Measurements from ENCODE around the gene CCDC30. TPM values are rescaled to one million over a fixed set of nuclear protein-coding genes. Genes with fewer than 3 reads are reported as not detected.

Gene CCDC30
- total RNA-seq, 4 donors from 2014 or later = 0.64 to 5.0 (median 2.0) TPM

DNA sequence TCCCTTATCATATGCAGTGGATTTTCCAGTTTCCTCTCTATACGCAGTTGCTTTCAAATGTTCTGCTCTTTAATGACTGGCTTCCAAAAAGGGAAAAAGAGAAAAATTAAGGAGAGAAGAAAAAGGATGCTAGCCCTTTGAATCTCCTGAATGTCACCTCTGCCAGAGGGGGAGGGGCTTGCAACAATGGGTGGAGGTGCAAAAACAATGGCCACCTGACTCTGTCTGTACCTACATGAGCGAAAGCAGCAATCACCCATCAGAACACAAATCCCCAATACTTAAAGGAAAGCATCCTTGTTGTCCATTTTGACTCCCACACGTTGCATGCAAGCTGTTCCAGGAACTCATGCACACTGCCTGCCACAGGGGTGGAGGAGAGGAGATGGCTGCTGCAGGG is 61.2 kb downstream of the CCDC30 start:
- no peak for TF ChIP-seq POLR2A (IDR thresholded peaks at IDR 0.05)
- no peak for TF ChIP-seq EP300 (IDR thresholded peaks at IDR 0.05)
- TF ChIP-seq, protein P1, sequence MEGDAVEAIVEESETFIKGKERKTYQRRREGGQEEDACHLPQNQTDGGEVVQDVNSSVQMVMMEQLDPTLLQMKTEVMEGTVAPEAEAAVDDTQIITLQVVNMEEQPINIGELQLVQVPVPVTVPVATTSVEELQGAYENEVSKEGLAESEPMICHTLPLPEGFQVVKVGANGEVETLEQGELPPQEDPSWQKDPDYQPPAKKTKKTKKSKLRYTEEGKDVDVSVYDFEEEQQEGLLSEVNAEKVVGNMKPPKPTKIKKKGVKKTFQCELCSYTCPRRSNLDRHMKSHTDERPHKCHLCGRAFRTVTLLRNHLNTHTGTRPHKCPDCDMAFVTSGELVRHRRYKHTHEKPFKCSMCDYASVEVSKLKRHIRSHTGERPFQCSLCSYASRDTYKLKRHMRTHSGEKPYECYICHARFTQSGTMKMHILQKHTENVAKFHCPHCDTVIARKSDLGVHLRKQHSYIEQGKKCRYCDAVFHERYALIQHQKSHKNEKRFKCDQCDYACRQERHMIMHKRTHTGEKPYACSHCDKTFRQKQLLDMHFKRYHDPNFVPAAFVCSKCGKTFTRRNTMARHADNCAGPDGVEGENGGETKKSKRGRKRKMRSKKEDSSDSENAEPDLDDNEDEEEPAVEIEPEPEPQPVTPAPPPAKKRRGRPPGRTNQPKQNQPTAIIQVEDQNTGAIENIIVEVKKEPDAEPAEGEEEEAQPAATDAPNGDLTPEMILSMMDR (IDR thresholded peaks at IDR 0.05) = no peak
- no peak for TF ChIP-seq POLR2AphosphoS5 (IDR thresholded peaks at IDR 0.05)

DNA sequence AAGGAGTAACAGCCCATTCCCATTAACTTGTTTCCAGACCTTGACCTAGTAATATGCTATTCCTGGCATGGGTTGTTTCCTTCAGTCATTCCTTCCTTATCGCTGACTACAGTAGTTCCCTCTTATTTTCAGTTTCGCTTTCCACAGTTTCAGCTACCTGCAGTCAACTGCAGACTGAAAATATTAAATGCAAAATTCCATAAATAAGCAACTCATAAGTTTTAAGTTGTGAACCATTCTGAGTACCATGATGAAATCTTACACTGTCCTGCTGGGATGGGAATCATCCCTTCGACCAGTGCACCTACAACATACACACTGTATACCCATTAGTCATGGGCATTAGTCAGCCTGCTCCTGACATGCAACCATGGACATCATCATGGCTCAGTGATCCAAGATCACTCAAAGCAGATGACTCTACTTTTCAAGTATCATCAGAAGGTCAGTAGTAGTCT is 66.7 kb downstream of the CCDC30 start:
- H3K4me1 ChIP-seq = peaks cover 5% of the 10 kb centered on the region
- H3K27ac ChIP-seq = no peak overlapping the region
- peak overlapping the region; percentile 0 for H3K4me3 ChIP-seq
- TF ChIP-seq EP300 (IDR thresholded peaks at IDR 0.05) (no peak), POLR2AphosphoS5 (IDR thresholded peaks at IDR 0.05) (no peak), POLR2A (IDR thresholded peaks at IDR 0.05) (no peak)
- TF ChIP-seq, protein P1 (IDR thresholded peaks at IDR 0.05) = no peak
- H3K9me3 ChIP-seq = no peaks in the 10 kb centered on the region
- no peaks in the 10 kb centered on the region for H3K36me3 ChIP-seq
- no peak for DNase-seq (ENCODE audit: low spot score in 2 of 2)
- WGBS = 70% methylated on average over 3 of the region's 3 CpGs
- H3K27me3 ChIP-seq = no peaks in the 10 kb centered on the region

More for the DNA sequence above, 61.2 kb downstream of the CCDC30 start:
- no peak for DNase-seq (ENCODE audit: low spot score in 2 of 2)
- Histone ChIP-seq H3K4me1 (no peaks in the 10 kb centered on the region), H3K27ac (no peak overlapping the region), H3K4me3 (no peak overlapping the region), H3K27me3 (no peaks in the 10 kb centered on the region), H3K9me3 (peaks cover 6% of the 10 kb centered on the region), H3K36me3 (no peaks in the 10 kb centered on the region)
- 89% methylated on average over 3 of the region's 3 CpGs for WGBS

- Histone ChIP-seq H3K27ac (no peak overlapping the region), H3K9me3 (no peaks in the 10 kb centered on the region), H3K4me1 (peaks cover 5% of the 10 kb centered on the region), H3K36me3 (no peaks in the 10 kb centered on the region), H3K27me3 (no peaks in the 10 kb centered on the region), H3K4me3 (no peak overlapping the region)
- TF ChIP-seq POLR2A (IDR thresholded peaks at IDR 0.05) (no peak), EP300 (IDR thresholded peaks at IDR 0.05) (no peak), POLR2AphosphoS5 (IDR thresholded peaks at IDR 0.05) (no peak)
- TF ChIP-seq, protein P1 (IDR thresholded peaks at IDR 0.05) = no peak
- WGBS = 68% methylated on average over 2 of the region's 2 CpGs
- DNase-seq (ENCODE audit: low spot score in 2 of 2) = no peak
Measured at GRCh38 chr1:42531043-42531442, 68.0 kb downstream of the CCDC30 start.

GRCh38 chr1:42533101-42533863 is 70.2 kb downstream of the CCDC30 start:
- no peak for TF ChIP-seq POLR2A (IDR thresholded peaks at IDR 0.05)
- no peak for TF ChIP-seq EP300 (IDR thresholded peaks at IDR 0.05)
- TF ChIP-seq POLR2AphosphoS5 (IDR thresholded peaks at IDR 0.05) = no peak
- TF ChIP-seq, protein P1 (IDR thresholded peaks at IDR 0.05) = no peak
- Histone ChIP-seq H3K27ac (no peak overlapping the region), H3K27me3 (no peaks in the 10 kb centered on the region), H3K4me1 (peaks cover 5% of the 10 kb centered on the region), H3K4me3 (no peak overlapping the region), H3K9me3 (no peaks in the 10 kb centered on the region), H3K36me3 (no peaks in the 10 kb centered on the region)
- DNase-seq (ENCODE audit: low spot score in 2 of 2) = no peak
- WGBS = 62% methylated on average over 6 of the region's 6 CpGs

DNA sequence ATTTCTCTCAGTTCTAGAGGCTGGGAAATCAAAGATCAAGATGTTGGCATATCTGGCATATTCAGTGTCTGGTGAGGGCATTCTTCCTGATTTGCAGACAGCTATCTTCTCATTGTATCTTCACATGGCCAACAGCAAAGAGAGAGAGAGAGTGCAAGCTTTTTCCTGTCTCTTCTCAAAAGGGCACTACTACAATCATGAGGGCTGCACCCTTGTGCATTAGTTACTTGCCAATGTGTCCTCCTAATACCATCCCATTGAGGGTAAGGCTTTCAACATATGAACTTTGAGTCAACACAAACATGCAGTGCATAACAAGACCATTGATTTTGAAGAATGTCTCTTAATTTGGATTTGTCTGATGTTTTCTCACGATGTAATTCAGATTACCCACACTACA is 78.0 kb downstream of the CCDC30 start:
- no peak for DNase-seq (ENCODE audit: low spot score in 2 of 2)
- no peak overlapping the region for H3K4me3 ChIP-seq
- H3K4me1 ChIP-seq = no peaks in the 10 kb centered on the region
- WGBS = 81% methylated on average over 1 of the region's 1 CpG
- no peaks in the 10 kb centered on the region for H3K27me3 ChIP-seq
- H3K9me3 ChIP-seq = no peaks in the 10 kb centered on the region
- H3K27ac ChIP-seq = no peak overlapping the region
- H3K36me3 ChIP-seq = no peaks in the 10 kb centered on the region
- TF ChIP-seq, protein P1 (IDR thresholded peaks at IDR 0.05) = no peak
- TF ChIP-seq EP300 (IDR thresholded peaks at IDR 0.05) (no peak), POLR2A (IDR thresholded peaks at IDR 0.05) (no peak), POLR2AphosphoS5 (IDR thresholded peaks at IDR 0.05) (no peak)
